GM21515 (cell line): ENCODE results near the gene MGA.

Experiments used
- ATAC-seq: cut with Tn5 transposase; IDR thresholded peaks from one replicate; pipeline ENCODE4 v1.9.1; 2021; ENCODE audit not compliant: unreplicated experiment

Gene MGA

DNA sequence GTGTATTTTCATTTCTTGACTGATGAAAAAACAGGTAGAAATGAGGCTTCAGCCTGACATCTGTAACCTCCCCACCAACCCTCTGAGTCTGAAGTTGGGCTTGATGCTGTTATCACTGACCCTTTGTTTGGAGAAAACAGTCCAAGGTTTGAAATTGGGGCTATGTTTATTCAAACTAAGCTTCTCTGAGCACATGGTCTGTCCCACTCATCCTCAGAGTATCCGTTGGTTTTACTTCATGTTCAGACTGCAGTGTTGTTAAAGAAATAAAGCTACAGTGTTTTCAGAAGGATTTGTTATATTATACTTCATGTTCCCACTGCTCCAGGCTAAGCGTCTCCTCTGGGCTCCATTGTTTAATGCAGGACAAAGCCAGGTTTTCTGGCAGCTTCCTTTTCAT lies 120.1 kb downstream of the MGA start:
- no peak for ATAC-seq

DNA sequence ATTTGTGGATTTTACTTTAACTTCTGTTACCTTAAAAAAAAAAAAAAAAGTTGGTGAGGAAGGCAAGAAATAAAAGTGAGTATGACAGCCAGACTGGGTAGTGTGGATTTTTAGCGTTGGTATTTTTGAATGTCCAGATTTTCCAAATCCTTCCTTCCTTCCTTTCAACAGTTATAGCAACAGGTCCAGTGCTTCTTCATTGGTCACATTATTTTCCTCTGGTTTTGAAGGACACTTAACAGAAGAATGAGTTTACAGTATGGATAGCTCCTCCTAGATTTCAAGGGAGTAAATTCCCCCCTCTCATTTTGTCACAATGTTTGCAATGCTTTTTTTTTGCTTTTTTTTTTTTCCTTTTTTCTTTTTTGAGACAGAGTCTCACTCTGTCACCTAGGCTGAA lies 120.5 kb downstream of the MGA start:
- ATAC-seq = no peak

DNA sequence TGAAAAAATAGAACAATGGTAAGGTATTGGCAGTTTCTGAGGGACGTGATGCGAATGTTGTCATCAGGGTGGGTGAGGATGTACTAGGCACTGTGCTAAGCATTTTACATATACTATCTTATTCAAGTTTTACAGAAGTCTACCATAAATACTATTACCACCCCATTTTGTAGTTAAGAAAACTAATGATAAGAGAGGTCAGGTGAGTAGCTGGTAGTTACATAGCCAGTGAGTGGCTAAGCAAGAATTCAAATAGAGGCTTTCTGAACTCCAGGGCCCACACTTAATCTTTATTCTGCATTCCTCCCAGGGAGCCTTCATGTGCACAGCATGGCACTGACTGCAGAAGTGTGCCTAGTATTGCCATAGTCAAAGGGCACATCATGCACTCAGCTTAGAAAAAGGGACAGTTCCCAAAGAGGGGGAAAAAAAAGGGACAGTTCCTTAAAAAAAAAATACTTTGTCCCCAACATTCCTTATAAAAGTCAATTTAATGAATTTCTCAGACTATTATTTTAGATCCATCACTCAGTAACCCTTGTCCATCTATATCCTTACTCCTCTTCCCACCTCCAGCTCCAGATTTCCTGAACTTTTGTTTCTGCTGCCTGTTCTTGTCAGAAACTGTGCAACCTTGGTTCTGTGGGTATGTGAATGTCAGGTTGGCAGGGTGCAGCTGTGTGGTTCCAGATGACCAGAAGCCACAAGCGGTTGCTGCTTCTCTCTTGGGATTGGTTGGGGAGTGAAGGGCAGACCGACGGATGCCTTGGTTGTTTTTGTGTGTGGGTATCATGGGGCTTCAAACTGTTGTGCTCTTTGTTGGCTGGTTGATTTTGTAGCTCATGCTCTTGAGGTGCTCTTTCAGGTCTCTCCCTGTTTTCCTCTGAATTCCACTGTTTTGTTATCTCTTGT lies 122.4 kb downstream of the MGA start:
- no peak for ATAC-seq

DNA sequence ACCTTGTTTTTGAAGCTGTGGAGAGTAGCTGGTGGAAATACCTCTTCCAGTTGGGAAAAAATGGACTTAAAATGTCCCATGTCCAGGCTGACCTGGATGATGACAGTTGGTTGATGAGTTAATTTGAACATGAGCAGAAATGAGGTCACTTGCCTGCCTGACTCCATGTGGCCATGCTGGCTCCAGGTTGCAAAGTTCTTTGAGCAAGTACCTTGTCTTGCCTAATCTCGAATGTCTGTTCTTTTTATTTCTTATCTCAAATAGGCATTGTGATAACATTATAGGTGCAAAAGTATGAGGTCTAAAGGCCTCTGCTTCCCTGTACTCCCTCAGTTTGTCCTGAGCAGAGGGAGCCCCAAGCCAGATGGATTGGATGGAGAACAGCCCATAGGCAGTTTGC lies 123.1 kb downstream of the MGA start:
- no peak for ATAC-seq

DNA sequence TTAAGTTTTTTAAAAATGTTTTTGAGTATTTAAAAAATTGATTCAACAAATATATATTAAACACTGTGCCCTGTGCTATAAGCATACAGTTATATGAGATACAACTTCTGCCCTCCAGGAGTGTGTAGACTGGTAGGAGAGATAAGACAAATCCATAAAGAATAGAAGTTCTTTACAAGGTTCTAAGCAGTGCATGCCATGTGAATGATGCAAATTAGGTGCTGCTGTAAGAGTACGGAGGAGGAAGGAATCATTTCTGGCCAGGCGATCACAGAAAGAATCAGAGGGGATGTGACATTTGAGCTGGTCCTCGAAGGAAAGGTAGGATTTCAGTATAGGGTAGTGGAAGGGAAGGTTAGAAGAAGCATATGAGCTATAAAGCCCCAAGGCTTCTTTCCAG lies 128.1 kb downstream of the MGA start:
- ATAC-seq = no peak

DNA sequence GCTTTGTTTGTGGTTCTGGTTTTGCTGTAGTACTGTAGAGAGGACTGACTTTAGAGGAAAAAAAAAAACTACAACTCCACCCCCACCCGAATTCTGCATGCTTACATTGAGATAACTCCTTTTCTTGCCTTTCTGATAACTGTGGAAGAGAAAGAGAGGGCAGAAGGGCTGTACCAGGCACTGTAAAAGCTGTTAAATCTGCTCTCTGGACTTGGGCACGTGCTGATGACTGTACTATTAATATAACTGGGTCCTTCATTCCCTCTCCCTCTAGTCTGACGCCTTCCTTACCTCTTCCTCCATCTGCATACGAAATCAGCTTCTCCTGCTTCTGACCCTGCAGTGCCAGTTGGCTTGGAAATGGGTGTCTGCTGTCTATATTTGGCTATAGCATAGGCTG lies 129.0 kb downstream of the MGA start:
- ATAC-seq = no peak

DNA sequence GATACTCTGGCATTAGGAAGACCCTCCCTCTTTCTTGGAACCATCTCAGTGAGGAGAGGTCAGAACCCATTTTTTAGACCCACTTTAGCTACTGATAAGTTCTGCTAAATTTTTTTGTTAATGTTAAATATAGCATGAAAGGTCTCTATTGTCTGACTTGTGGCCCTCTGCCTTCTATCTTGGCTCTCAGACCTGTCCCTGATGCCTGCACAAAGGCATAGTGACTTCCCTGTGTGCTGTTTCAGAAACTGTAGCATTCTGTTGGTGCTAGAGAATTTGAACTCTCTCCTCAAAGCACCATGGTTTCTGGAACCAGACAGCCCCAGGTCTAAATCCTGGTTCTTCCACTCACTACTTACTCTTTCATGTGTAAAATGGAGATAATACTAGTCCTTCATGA lies 129.5 kb downstream of the MGA start:
- ATAC-seq = no peak

DNA sequence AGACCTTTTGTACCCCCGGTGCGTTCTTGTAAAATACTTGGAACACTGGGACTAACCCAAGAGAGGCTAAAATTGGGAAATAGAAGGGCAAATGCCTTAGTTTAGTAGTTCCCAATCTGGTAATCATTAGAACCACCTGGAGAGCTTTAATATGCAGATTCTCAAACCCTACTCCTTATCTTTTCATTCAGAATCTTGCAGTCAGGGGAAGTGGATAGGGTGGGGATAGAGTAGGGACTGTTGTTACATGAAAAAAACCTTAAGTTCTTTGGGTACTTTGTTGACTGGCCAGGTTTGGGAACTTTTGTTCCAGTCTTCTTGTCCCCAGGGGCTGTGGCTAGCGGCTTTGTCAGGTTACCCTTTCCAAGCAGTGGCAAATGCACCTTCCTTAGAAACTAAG lies 130.0 kb downstream of the MGA start:
- no peak for ATAC-seq

DNA sequence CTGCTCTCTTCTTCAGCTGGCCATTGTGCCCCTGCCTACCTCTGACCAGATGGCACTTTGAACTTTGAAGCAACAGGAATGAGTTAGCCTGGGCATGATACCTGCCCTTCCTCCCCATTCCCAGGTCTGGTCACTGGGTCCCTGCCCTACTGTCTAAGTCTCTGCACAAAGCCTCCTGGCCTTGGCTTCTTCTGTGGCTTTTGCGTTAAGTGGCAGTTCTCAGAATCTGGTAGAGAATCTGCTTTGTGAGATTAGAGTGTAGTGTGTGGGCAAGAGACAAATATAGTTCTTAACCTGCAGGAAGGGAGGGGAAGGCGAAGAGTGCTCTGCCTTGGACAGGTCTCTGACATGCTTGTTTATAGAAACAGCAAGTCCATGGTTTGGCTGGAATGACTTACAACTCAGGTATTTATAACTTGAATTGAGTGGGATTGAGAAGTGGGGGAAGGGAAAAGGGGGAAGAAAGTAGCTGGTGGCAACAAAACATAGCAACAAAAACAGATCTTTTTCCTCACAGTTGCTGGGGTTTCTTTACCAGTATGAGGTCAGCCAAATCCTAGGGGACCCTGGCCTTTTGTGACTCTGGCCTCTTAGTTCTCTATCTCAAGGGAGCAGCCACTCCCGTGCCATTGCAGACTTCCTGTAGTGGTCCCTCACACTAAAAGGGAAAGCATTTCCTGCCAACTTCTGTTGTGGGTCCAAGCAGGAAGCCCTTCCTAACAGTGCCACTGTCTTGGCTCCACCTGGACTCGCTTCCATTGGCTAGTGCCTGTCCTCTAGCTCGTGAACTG lies 130.7 kb downstream of the MGA start:
- ATAC-seq = no peak

DNA sequence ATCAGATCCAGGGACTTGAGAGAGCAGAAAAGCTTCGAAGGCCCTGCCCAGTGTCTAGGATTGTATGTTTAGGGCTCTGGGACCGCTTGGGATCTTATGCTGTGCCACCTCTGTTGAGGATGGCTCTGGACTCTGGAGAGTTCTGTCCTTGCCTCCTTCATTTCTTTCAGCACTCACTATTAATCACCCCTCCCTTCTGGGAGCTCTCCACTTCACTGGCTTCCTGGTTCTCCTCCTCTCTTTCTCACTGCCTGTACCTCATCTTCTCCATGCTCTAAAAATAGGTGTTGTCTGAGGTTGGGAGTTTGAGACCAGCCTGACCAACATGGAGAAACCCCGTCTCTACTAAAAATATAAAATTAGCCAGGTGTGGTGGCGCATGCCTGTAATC lies 131.3 kb downstream of the MGA start:
- no peak for ATAC-seq

DNA sequence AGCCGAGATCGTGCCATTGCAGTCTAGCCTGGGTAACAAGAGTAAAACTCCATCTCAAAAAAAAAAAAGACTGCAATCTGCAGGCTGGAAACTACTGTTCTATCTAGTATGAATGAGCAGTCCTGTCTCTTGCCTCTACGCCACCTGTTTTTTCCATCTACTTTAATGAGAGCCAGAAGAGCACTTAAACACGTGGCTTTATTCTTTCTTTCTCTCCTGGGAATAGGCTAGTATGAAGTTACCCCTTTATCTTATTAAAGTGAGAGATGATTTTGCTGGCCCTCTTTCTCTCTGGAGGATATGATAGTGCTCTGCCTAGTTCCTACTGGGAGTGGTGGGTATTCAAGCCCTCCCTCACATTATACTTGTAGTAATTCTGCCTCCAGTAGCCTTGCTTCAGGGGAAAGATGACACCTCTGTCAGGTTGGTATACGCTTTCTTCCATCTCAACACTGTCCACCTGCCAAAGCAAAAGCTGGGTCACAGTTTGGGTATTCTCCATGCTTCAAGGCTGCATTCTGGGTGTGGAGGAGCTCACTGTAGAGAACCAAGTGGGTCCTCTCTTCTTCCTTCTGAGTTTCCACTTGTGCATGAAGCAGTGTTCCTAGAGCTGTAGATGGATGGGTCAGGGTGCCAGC lies 131.9 kb downstream of the MGA start:
- no peak for ATAC-seq

DNA sequence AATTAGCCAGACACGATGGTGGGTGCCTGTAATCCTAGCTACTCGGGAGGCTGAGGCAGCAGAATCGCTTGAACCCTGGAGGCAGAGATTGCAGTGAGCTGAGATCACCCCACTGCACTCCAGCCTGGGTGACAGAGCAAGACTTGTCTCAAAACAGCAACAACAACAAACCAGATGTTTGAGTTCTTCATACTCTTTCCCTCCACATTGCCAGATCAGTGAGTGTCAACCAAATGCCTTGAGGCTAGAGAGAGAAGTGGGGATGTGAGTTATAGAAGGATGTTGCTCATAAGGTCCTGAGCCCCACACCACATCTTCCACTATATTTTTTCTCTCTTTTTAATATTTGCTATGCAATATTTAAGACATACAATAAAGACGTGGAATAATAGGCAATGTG lies 133.9 kb downstream of the MGA start:
- no peak for ATAC-seq

DNA sequence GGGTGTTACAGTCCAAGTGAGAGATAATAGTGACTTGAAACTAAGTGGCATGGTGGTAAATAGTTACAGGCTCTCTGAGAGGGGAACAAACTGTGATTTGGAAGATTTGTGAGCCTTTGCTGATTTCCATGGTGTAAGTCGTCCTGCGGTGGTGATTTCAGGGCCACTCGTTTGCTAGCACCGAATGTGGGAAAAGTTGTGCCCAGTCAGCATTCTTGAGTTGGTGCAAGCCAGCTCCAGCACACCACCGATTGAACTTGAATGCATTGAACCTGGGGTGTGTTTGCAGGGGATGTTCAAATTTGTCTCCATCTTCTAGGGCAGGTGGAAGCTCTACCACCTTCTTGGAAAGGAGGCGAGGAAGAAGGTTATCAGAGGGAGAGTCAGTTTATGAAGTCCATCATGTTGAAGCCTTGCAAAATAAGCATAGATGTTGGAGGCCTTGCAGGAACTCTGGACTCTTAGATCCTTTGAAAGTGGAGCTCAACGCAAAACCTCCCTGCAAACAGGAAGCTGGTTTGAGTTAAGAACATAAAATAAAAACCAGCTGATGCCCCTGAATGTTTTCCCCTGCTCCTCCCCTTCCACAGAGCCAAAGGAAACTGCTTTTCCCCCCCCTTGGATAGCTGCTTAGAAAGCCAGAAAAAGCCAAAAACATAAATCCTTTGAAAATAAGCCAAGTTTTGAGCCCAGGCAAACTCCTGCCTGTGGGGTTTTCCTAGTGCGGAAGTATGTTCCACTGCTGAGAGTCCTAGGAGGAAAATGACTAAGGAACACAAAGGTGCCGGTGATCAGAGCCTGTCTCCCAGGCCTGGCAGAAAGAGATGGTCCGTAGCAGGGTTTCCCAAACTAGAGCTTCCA lies 136.0 kb downstream of the MGA start:
- no peak for ATAC-seq

DNA sequence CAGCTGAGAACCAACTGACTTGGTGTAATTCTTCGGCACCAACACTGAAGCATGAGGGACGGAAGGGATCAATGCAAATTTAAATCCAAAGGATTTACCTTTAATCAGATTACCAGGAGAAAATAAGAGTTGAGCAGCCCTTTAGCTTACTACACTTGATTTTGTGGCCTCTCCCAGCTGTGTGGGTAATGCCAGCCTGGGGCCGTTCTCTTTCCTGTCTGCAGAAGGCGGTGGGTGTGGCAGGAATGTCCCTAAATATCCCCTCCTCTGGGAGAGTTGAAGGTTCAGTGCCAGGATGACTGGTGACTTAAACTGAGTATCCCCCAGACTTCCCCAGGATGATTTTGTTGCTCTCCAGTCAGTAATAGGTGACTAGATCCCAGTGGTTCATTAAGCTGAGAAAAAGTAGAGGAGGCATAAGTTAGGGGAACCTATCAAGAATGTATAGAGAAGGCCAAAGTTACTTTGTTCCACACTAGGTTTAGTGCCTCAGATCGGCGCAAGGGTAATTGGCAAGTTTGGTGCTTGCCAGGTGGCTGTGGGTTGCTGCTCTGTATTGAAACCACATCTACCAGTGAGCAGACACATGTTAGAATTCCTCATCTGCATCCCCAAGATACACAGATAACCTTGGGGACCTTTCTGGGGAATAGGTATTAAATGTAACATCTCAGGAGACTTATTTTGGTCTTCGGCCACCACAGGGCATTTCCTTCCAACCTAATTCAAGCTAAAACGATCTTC lies 137.2 kb downstream of the MGA start:
- ATAC-seq = no peak

DNA sequence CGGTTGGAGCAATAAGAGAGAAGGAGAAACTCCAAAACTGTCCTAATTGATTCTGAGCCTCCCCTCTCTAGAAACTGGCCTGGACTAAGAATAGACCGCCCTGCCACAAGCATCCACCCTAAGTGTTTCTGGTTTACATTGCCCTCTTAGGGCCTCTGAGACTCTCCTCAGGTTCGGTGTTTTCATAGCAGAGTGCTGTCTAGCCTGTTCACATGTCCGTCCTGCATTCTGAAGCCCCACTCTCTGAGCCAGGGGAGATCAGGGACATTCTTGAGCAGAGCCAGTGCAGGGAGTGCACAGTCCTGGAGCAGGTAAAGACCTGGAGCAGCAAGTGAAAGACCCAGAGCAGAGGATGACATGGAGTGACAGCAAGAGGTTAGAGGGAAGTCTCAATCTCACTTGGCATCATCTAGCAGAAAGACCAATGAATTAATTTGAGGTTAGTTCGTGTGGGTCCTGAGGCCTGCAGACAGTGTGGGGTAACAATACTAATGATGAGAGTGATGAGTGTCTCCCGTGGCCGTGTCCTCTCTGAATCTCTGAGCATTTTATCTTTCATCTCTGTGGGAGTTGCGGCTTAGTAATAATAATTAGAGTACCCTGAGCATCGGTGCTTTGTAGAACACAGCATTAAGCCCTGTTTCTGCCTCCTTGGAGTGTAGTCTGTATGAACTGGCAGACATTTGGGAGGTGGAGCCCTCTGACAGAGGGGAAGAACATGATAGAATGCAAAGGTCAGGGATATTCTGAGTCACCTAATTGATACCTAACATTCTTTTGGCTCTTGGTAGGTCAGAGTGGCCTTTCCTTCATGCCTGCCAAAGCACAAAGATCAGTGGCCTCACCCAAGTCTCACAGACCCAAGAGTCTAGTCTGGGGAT lies 138.6 kb downstream of the MGA start:
- ATAC-seq = no peak

DNA sequence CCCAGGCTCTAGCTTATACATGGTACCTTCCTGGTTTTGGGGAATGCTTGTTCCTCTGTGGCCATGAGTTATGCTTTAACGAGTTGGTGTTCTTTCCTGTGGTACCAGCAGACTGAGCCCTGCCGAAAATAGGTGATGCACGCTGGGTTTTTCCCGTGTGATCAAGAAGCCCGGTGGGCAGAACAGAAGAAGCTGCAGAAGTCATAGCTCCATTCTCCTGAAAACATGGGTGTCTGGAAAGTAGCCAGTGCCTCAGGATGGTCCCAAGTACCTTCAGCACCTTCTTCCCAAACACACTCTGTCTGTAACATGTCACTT lies 139.2 kb downstream of the MGA start:
- ATAC-seq = no peak

DNA sequence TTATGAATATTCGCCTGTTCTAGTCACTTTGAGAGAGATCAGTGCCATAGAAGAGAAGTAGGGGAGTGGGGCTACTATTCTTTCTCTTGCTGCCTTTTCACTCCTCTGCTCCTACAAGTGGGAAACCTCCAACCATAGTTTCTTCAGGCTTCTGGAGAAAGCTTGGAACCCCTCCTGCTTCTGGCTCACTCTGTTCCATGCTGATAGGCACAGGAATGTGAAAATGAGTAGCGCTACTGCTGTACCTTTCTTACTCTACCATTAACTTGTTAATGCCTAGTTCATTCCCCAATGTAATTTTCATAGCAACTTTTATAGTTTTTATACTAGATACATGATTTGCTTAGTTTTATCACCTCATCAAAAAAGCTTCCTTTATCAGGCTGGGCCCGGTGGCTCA lies 141.0 kb downstream of the MGA start:
- no peak for ATAC-seq

DNA sequence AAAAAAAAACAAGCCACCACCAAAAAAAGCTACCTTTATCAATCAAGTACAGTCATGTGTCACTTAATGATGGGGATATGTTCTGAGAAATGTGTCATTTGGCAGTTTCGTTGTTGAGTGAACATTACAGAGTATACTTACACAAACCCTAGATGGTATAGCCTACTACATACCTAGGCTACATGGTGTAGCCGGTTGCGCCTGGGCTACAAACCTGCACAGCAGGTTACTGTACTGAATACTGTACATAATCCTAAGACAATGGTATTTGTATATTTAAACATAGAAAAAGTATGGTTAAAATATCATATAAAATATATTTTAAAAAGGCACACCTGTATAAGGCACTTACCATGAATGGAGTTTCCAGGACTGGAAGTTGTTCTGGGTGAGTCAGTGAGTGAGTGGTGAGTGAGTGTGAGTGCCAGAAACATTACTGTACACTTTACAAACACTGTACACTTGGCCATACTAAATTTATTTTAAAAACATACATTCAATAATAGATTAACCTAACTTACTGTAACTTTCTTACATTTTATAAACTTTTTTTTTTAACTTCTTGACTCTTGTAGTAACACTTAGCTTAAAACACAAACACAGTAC lies 141.7 kb downstream of the MGA start:
- ATAC-seq = no peak

DNA sequence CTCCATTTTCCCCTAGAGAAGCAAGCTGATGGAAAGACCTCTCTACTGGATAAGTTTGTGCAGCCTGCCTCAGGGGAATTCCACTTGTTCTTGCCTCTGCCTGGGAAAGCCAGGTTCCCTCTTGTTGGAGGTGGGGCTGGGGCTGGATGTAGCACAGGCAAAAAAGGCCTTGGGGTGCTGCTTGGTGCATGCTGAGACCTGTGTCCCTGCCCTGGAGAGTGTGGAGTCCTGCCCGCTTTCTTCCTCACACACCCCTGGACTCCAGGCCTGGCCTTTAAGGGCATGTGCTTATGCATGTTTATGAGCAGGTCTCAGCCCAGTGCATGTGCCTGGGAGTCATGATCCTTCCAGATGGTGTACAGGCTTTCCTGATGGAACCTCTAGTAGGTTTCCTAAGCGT lies 144.2 kb downstream of the MGA start:
- ATAC-seq = no peak
